ENCODE measurements around the gene CDT1. TPM values are rescaled to one million over a fixed set of nuclear protein-coding genes. Genes with fewer than 3 reads are reported as not detected.

CDT1 gene
- total RNA-seq, 1 experiment from 2014 or later = 39.9 TPM

GRCh38 chr16:88847654-88848053 lies 44.1 kb downstream of the CDT1 start:
- H3K27me3 ChIP-seq (ENCODE audit: control insufficient read depth, insufficient read depth, low read length) = no peaks in the 10 kb centered on the region
- in situ Hi-C loops (cut with HindIII; ENCODE audit: low pct_unique_long_range_greater_than_20kb, low sequenced_read_pairs) = no loop called here
- no peaks in the 10 kb centered on the region for H3K4me1 ChIP-seq (ENCODE audit: control insufficient read depth, insufficient read depth, low read length)
- ChIA-PET CTCF (interaction anchor here (0.6 kb wide), 1 partner anchor 162 kb away, joined by 3 read pairs; no protein-coding TSS in a partner anchor), POLR2A (no interaction called here)
- ATAC-seq = no peak
- no peaks in the 10 kb centered on the region for H3K36me3 ChIP-seq (ENCODE audit: control insufficient read depth, insufficient read depth, low read length)
- BruUV-seq (replicated peaks) = no TSS peak
- no peak overlapping the region for H3K4me3 ChIP-seq (ENCODE audit: low read depth in 2 of 2, low read length in 2 of 2)
- TF ChIP-seq TCF7L2 (IDR thresholded peaks at IDR 0.05; ENCODE audit: low read depth, low read length) (no peak), SIN3A (IDR thresholded peaks at IDR 0.05; ENCODE audit: borderline replicate concordance, insufficient read depth, low read depth, low read length) (no peak), POLR2AphosphoS5 (IDR thresholded peaks at IDR 0.05; ENCODE audit: low read depth, low read length) (no peak)
- TF ChIP-seq, protein P1, sequence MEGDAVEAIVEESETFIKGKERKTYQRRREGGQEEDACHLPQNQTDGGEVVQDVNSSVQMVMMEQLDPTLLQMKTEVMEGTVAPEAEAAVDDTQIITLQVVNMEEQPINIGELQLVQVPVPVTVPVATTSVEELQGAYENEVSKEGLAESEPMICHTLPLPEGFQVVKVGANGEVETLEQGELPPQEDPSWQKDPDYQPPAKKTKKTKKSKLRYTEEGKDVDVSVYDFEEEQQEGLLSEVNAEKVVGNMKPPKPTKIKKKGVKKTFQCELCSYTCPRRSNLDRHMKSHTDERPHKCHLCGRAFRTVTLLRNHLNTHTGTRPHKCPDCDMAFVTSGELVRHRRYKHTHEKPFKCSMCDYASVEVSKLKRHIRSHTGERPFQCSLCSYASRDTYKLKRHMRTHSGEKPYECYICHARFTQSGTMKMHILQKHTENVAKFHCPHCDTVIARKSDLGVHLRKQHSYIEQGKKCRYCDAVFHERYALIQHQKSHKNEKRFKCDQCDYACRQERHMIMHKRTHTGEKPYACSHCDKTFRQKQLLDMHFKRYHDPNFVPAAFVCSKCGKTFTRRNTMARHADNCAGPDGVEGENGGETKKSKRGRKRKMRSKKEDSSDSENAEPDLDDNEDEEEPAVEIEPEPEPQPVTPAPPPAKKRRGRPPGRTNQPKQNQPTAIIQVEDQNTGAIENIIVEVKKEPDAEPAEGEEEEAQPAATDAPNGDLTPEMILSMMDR (IDR thresholded peaks at IDR 0.05) = no peak
- TF ChIP-seq, protein P2, sequence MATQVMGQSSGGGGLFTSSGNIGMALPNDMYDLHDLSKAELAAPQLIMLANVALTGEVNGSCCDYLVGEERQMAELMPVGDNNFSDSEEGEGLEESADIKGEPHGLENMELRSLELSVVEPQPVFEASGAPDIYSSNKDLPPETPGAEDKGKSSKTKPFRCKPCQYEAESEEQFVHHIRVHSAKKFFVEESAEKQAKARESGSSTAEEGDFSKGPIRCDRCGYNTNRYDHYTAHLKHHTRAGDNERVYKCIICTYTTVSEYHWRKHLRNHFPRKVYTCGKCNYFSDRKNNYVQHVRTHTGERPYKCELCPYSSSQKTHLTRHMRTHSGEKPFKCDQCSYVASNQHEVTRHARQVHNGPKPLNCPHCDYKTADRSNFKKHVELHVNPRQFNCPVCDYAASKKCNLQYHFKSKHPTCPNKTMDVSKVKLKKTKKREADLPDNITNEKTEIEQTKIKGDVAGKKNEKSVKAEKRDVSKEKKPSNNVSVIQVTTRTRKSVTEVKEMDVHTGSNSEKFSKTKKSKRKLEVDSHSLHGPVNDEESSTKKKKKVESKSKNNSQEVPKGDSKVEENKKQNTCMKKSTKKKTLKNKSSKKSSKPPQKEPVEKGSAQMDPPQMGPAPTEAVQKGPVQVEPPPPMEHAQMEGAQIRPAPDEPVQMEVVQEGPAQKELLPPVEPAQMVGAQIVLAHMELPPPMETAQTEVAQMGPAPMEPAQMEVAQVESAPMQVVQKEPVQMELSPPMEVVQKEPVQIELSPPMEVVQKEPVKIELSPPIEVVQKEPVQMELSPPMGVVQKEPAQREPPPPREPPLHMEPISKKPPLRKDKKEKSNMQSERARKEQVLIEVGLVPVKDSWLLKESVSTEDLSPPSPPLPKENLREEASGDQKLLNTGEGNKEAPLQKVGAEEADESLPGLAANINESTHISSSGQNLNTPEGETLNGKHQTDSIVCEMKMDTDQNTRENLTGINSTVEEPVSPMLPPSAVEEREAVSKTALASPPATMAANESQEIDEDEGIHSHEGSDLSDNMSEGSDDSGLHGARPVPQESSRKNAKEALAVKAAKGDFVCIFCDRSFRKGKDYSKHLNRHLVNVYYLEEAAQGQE (IDR thresholded peaks at IDR 0.05; ENCODE audit: insufficient read depth in 1 of 2, low read depth in 2 of 2, low read length in 1 of 2) = no peak
- DNase-seq (ENCODE audit: low read depth, low spot score) = no peak
- no peak overlapping the region for H3K27ac ChIP-seq (ENCODE audit: low read length)
- H3K9me3 ChIP-seq (ENCODE audit: control insufficient read depth, insufficient read depth, low read depth, low read length) = no peaks in the 10 kb centered on the region
- intact Hi-C loops (cut with micrococcal nuclease; ENCODE audit: unreplicated experiment) = no loop called here

DNA sequence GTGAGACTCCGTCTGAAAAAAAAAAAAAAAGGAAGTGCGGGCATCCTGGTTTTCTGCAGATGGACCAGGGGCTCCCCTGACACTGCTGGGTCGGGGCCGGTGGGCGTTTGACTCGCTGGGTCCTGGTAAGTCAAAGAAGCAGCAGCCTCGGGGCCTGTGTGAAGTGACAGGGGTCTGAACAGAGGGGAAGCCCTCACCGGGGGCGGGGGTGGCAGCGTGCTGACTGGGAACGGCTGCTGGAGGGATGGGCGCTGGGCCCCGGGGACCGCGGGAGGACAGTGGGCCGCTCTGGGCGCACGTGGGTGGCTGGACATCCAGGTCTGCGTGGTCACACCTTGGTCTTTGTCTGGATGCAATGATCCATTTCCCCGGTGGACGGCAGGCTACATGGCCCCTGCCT lies 45.0 kb downstream of the CDT1 start:
- no peaks in the 10 kb centered on the region for H3K36me3 ChIP-seq (ENCODE audit: control insufficient read depth, insufficient read depth, low read length)
- no TSS peak for BruUV-seq (replicated peaks)
- H3K27me3 ChIP-seq (ENCODE audit: control insufficient read depth, insufficient read depth, low read length) = no peaks in the 10 kb centered on the region
- ChIA-PET CTCF (interaction anchor here (1.0 kb wide), 1 partner anchor 10 kb away, joined by 3 read pairs; no protein-coding TSS in a partner anchor), POLR2A (no interaction called here)
- intact Hi-C loops (cut with micrococcal nuclease; ENCODE audit: unreplicated experiment) (no loop called here), in situ Hi-C loops (cut with HindIII; ENCODE audit: low pct_unique_long_range_greater_than_20kb, low sequenced_read_pairs) (no loop called here)
- DNase-seq (ENCODE audit: low read depth, low spot score) (no peak), ATAC-seq (no peak)
- no peak overlapping the region for H3K27ac ChIP-seq (ENCODE audit: low read length)
- no peaks in the 10 kb centered on the region for H3K4me1 ChIP-seq (ENCODE audit: control insufficient read depth, insufficient read depth, low read length)
- H3K9me3 ChIP-seq (ENCODE audit: control insufficient read depth, insufficient read depth, low read depth, low read length) = no peaks in the 10 kb centered on the region
- TF ChIP-seq POLR2AphosphoS5 (IDR thresholded peaks at IDR 0.05; ENCODE audit: low read depth, low read length) (no peak), SIN3A (IDR thresholded peaks at IDR 0.05; ENCODE audit: borderline replicate concordance, insufficient read depth, low read depth, low read length) (no peak), TCF7L2 (IDR thresholded peaks at IDR 0.05; ENCODE audit: low read depth, low read length) (no peak)
- TF ChIP-seq, protein P2 (IDR thresholded peaks at IDR 0.05; ENCODE audit: insufficient read depth in 1 of 2, low read depth in 2 of 2, low read length in 1 of 2) = no peak
- TF ChIP-seq, protein P1 (IDR thresholded peaks at IDR 0.05) = no peak
- no peak overlapping the region for H3K4me3 ChIP-seq (ENCODE audit: low read depth in 2 of 2, low read length in 2 of 2)
